Stimulated activated CD4-positive, alpha-beta T cell treated with anti-CD3 and anti-CD28 coated beads, Interleukin-4, amount 100 ng/mL, for 24 hours (primary cell): Measurements from ENCODE around the gene NUDT6.
"Not testable (repeated sequence)": the region's sequence is repeated elsewhere in the genome, so short reads cannot be mapped to it uniquely, and the experiment has no call there.

Experiments
- DNase-seq: peaks from one replicate; pipeline ENCODE4 v3.0.0-alpha.2; 2020

NUDT6 gene

GRCh38 chr4:122873821-122874593 lies 48.4 kb downstream of the NUDT6 start:
- no peak for DNase-seq

DNA sequence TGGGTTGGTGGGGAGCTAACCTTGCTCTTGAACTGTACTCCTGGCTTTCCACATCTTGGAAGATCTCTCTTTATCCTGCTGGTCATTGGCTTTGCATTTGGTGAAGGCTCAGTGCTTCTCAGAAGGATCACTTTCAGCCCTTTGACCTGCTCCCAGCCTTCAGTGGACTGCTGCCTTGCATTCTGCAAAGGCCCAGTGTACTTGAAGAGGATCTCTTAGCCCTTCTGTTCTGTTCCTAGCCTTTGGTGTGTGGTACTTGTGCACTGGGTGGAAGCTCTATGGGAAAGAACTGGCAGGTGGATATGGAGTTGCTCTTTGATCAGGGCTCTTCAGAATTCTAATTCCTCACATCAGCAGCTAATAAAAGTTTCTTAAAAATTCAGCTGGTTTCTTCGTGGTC lies 49.3 kb downstream of the NUDT6 start:
- DNase-seq, result no peak

DNA sequence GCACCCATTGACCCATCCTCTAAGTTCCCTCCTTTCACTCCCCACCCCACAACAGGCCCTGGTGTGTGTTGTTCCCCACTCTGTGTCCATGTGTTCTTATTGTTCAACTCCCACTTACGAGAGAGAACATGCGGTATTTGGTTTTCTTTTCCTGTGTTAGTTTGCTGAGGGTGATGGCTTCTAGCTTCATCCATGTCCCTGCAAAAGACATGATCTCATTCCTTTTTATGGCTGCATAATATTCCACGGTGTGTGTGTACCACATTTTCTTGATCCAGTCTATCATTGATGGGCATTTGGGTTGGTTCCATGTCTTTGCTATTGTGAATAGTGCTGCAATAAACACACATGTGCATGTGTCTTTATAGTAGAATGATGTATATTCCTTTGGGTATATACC lies 54.2 kb downstream of the NUDT6 start:
- DNase-seq, result not testable (repeated sequence)

- no peak for DNase-seq
Observed at GRCh38 chr4:122865425-122865824, 57.0 kb downstream of the NUDT6 start.

DNA sequence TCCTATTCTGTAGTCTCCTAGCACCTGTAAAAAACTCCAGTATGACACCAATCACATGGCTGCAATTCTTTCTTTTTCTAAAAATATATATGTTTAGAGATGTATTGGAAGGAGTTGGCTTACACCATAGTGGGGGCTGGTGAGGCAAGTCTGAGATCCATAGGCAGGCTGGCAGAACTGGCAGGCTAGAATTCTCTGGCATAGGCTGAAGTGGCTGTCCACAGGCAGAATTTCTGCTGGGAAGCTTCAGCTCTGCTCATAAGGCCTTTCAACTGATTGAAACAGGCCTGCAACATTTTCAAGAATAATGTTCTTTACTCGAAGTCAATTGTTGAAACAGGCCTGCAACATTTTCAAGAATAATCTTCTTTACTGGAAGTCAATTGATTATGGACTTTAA lies 58.8 kb downstream of the NUDT6 start:
- DNase-seq, result no peak

GRCh38 chr4:122861172-122861943 lies 61.0 kb downstream of the NUDT6 start:
- DNase-seq, result no peak

- no peak for DNase-seq
Observed at GRCh38 chr4:122858705-122859104, 63.7 kb downstream of the NUDT6 start.

DNA sequence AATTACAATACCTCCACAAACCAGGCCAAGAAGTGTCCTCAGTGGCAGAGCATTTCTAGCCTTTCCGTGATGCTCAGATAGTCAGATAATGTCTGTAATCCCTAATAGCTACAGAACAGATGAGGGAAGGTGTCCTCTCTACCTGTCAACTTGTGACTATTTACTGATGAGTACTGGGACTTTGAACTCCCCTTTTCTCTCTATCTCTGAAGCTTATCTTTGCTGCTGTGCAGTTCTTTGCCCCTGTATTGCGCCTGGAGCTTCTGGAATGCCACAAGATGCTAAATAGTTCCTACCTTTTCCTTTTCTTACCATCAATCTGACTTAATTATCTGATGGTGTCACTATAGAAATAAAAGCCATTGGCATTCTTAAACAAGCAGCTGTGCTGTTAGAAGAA lies 65.2 kb downstream of the NUDT6 start:
- no peak for DNase-seq

GRCh38 chr4:122855353-122855890 lies 67.0 kb downstream of the NUDT6 start:
- DNase-seq, result no peak

GRCh38 chr4:122854447-122855352 lies 67.7 kb downstream of the NUDT6 start:
- no peak for DNase-seq

- DNase-seq, result no peak
Observed at GRCh38 chr4:122851568-122851967, 70.8 kb downstream of the NUDT6 start.

- DNase-seq, result not testable (repeated sequence)
Observed at GRCh38 chr4:122849789-122850188, 72.6 kb downstream of the NUDT6 start.

DNA sequence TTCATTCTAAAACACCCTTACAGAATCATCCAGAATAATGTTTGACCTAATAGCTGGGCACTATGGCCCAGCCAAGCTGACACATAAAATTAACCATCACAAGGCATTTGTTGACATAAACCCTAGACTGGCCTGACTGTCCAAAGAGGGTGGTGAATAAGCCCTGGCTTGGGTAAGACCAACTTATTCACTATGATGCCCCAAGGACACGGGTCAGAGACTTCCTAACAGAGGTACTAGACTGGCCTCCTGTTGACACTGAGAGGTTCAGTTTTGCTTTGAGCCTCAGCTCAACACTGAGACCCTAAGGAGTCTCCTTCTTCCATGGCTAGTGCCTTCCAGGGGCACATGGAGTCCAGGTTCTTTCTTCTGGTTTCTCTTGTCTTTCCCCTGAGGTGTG lies 74.5 kb downstream of the NUDT6 start:
- DNase-seq, result no peak

DNA sequence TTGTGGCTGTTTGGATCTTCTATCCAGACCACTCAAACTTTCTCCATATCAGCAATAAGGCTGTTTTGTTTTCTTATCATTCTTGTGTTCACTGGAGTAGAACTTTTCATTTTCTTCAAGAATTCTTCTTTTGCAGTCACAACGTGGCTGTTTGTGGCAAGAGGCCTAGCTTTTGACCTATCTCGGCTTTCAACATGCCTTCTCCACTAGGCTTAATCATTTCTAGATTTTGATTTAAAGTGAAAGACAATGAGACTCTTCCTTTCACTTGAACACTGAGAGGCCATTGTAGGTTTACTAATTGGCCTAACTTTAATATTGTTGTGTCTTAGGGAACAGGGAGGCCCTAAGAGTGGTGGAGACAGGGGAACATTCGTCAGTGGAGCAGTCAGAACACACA lies 76.6 kb downstream of the NUDT6 start:
- no peak for DNase-seq

DNA sequence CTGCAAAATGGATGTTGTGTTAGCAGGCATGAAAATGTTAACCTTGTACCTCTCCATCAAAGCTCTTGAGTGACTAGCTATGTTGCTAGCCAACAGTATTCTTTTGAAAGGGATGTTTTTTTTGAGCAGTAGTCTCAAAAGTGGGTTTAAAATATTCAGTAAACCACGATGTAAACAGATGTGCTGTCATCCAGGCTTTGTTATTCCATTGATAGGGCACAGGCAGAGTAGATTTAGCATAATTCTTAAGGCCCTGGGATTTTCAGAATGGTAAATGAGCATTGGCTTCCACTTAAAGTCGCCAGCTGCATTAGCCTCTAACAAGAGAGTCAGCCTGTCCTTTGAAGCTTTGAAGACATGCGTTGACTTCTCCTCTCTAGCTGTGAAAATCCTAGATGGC lies 77.3 kb downstream of the NUDT6 start:
- DNase-seq, result no peak

DNA sequence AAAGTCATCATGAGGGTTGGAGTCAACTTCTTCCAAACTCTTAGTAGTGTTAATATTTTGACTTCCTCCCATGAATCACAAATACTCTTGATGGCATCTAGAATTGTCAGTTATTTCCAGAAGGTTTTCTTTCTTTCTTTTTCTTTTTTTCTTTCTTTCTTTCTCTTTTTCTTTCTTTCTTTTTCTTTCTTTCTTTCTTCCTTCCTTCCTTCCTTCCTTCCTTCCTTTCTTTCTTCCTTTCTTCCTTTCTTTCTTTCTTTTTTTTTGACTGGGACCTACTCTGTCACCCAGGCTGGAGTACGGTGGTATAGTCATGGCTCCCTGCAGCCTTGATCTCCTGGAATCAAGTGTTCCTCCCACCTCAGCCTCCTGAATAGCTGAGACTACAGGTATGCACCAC lies 78.0 kb downstream of the NUDT6 start:
- not testable (repeated sequence) for DNase-seq

DNA sequence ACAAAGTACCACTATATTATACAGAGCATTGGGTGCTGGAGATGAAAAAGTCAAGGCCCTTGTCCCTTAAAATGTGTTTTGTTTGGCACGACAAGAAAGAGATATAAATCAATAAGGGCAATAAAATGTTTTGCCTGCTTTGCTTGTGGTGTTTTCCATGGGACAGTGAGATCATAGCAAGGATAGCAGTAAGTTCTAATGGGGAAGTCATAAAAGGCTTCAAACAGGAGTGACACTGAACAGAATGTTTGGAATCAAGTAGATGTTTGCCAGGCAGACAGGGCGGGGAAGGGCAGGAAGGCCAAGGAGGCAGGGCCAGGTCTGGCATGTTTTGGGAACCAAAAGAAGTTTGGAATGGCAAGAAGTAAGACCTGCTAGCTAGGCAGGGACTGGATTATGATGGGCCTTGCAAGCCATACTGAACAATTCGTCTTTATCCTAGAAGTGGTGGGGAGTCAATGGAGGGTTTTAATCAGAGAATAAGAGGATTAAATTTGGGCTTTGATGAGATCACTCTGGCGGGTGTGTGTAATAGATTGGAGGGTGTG lies 79.3 kb downstream of the NUDT6 start:
- no peak for DNase-seq
